ENCODE measurements around the gene HOXB3.
A peak's percentile ranks its signal among the peaks of the same experiment; 100 is the strongest.

The HOXB3 gene

GRCh38 chr17:48589831-48590606, at the start of gene HOXB3:
HOXB3 (minus strand) TSS chr17:48590241; CDS start chr17:48552474, 37,767 bp downstream.
- DNase-seq (ENCODE audit: low read depth) = no peak

GRCh38 chr17:48639136-48639535, 49.1 kb upstream of the HOXB3 start:
- no peak for DNase-seq (ENCODE audit: low read depth)

GRCh38 chr17:48637323-48638260, 47.6 kb upstream of the HOXB3 start:
- no peak for DNase-seq (ENCODE audit: low read depth)

- peak; percentile 82 for DNase-seq (ENCODE audit: low read depth)
Observed at GRCh38 chr17:48636177-48637018, 46.4 kb upstream of the HOXB3 start.

GRCh38 chr17:48634493-48635208, 44.6 kb upstream of the HOXB3 start:
- no peak for DNase-seq (ENCODE audit: low read depth)

- DNase-seq (ENCODE audit: low read depth) = no peak
Observed at GRCh38 chr17:48633266-48633677, 43.2 kb upstream of the HOXB3 start.

GRCh38 chr17:48632579-48633265, 42.7 kb upstream of the HOXB3 start:
- no peak for DNase-seq (ENCODE audit: low read depth)

- no peak for DNase-seq (ENCODE audit: low read depth)
Observed at GRCh38 chr17:48631693-48632578, 41.9 kb upstream of the HOXB3 start.

GRCh38 chr17:48630925-48631692, 41.1 kb upstream of the HOXB3 start:
- no peak for DNase-seq (ENCODE audit: low read depth)

GRCh38 chr17:48630009-48630924, 40.2 kb upstream of the HOXB3 start:
- no peak for DNase-seq (ENCODE audit: low read depth)

GRCh38 chr17:48629411-48629759, 39.3 kb upstream of the HOXB3 start:
- no peak for DNase-seq (ENCODE audit: low read depth)

GRCh38 chr17:48628649-48629410, 38.8 kb upstream of the HOXB3 start:
- DNase-seq (ENCODE audit: low read depth) = no peak

GRCh38 chr17:48627623-48628521, 37.8 kb upstream of the HOXB3 start:
- no peak for DNase-seq (ENCODE audit: low read depth)

- no peak for DNase-seq (ENCODE audit: low read depth)
Observed at GRCh38 chr17:48627118-48627597, 37.1 kb upstream of the HOXB3 start.

- no peak for DNase-seq (ENCODE audit: low read depth)
Observed at GRCh38 chr17:48626245-48627117, 36.4 kb upstream of the HOXB3 start, which contains the start of gene HOXB9. HOXB9 (minus strand) TSS chr17:48626358; CDS start chr17:48626269, 89 bp downstream.
